Measurements from ENCODE around the gene CSTB.

GRCh38 chr21:43728467-43729390 is 47.4 kb downstream of the CSTB start:
- TF ChIP-seq CTCF (IDR thresholded peaks at IDR 0.05 in 2 of 3, conservative IDR thresholded peaks at IDR 0.05 in 1 of 3; ENCODE audit: borderline replicate concordance in 1 of 3, insufficient read depth in 1 of 3, low read depth in 2 of 3, low read length in 2 of 3) (no peak), TCF7L2 (IDR thresholded peaks at IDR 0.05; ENCODE audit: borderline replicate concordance, extremely low read depth, insufficient read depth, insufficient read length) (peak; percentile 73), POLR2A (IDR thresholded peaks at IDR 0.05; ENCODE audit: borderline replicate concordance, extremely low read depth, insufficient read depth, insufficient read length) (no peak), ZFX (IDR thresholded peaks at IDR 0.05) (no peak), CEBPB (IDR thresholded peaks at IDR 0.05; ENCODE audit: low read depth) (no peak), CBX3 (IDR thresholded peaks at IDR 0.05; ENCODE audit: low read depth) (no peak), ELF1 (IDR thresholded peaks at IDR 0.05; ENCODE audit: borderline replicate concordance, low read depth) (no peak), EGR1 (IDR thresholded peaks at IDR 0.05; ENCODE audit: low read depth) (no peak), POLR2AphosphoS5 (IDR thresholded peaks at IDR 0.05; ENCODE audit: low read depth, low read length) (no peak; the same call in 1 of the 2 replicates)
